H1 (cell line): Measurements from ENCODE around the gene TMEM252. TPM values are rescaled to one million over a fixed set of nuclear protein-coding genes. Genes with fewer than 3 reads are reported as not detected.

Experiments
- BACH1 ChIP-seq: IDR thresholded peaks from 2 replicates; pipeline ENCODE4 v1.6.1; 2012; ENCODE audit warnings: low read length, improper control_type of control experiment
- CTBP2 ChIP-seq: IDR thresholded peaks from 2 replicates; pipeline ENCODE4 v1.7.0; 2011; ENCODE audit warnings: borderline replicate concordance, mild to moderate bottlenecking, moderate library complexity, mixed read lengths, low read length; ENCODE audit not compliant: insufficient read depth, insufficient read length
- NANOG ChIP-seq: IDR thresholded peaks from 2 replicates; pipeline ENCODE4 v1.6.1; 2011; ENCODE audit warnings: low read length, low read depth, mild to moderate bottlenecking, inconsistent platforms; ENCODE audit not compliant: insufficient read depth, poor library complexity, severe bottlenecking
- TBP ChIP-seq: IDR thresholded peaks from 2 replicates; pipeline ENCODE4 v1.6.1; 2011; ENCODE audit warnings: low read depth, low read length, improper control_type of control experiment
- ZNF274 ChIP-seq: IDR thresholded peaks from 2 replicates; pipeline ENCODE4 v1.7.0; 2012; ENCODE audit warnings: low read length, borderline replicate concordance; ENCODE audit errors: extremely low read depth
- polyA plus RNA-seq, 7 experiments: library from polyadenylated mRNA; depleted of rRNA in 3 of 7; stranded (reverse) in 5 of 7; unstranded in 2 of 7; fragments of >200 nt in 5 of 7; fragments of 200-250 nt in 2 of 7; gene quantifications; 1 replicate in 5 of 7; 2 replicates in 1 of 7; 4 replicates in 1 of 7; pipeline versions ENCODE4 v1.2.1 to v1.2.3, GENCODE V29; 2011 to 2013; ENCODE audit warnings: missing spikeins in 2 of 7, mixed read lengths in 2 of 7
- total RNA-seq: library from RNA; stranded (reverse); fragmentation: NEBNext Ultra II Directional; extraction: Animal tissue kit (Norgen Biotek cat#: 25700); gene quantifications from 2 replicates; pipeline ENCODE4 v1.2.1, GENCODE V29; 2021

The TMEM252 gene
- total and polyA plus RNA-seq, 2 of the 8 experiments (the other 6 are each of a cell fraction or from before 2014, with no cell fraction given), result not detected

DNA sequence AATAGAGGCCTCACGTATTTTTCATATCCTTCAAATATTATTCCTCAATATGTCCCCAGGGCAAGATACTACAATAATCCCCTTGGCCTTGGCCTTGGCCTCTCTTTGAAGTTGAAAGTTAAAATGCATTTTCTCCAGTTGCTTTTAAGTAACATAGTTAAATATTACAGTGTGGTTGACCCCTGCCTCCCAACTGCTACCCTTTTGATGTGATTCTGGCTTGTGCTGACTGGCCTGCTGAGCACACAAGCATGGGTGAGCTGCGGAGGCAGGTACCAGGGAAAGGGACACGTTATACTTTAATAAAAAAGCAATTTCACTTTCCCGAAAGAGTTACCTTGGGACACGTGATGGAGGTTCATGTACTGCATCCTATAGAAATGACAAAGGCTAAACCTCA lies 17.9 kb upstream of the TMEM252 start (continued):
- no peak for TF ChIP-seq NANOG
- TF ChIP-seq ZNF274, result no peak
- no peak for TF ChIP-seq BACH1
- TF ChIP-seq CTBP2, result no peak
- TF ChIP-seq TBP, result no peak
